ENCODE data around the gene CAPN15. TPM values are rescaled to one million over a fixed set of nuclear protein-coding genes. Genes with fewer than 3 reads are reported as not detected.

CAPN15 gene
- total and polyA plus RNA-seq, 9 of the 15 experiments (the other 6 are each of a cell fraction or from before 2014, with no cell fraction given): 0.62 to 111 (median 14.2) TPM

- TF ChIP-seq ZBTB40 (IDR thresholded peaks at IDR 0.05): peak; percentile 98
- no peak for TF ChIP-seq ZBTB40 (CRISPR knock-in tag; IDR thresholded peaks at IDR 0.05)
- 0 out of 2 replicates have a peak, but pooled peaks have one; percentile 4 for TF ChIP-seq ZBTB12 (CRISPR knock-in tag; IDR thresholded peaks at IDR 0.05)
- TF ChIP-seq, protein P1, sequence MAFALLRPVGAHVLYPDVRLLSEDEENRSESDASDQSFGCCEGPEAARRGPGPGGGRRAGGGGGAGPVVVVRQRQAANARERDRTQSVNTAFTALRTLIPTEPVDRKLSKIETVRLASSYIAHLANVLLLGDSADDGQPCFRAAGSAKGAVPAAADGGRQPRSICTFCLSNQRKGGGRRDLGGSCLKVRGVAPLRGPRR (CRISPR knock-in tag; IDR thresholded peaks at IDR 0.05): no peak
- TF ChIP-seq GABPB1 (CRISPR knock-in tag; IDR thresholded peaks at IDR 0.05): peak; percentile 95
- no peak for TF ChIP-seq CCAR2 (IDR thresholded peaks at IDR 0.05; ENCODE audit: low read depth, low read length)
- no peak for TF ChIP-seq BCOR (IDR thresholded peaks at IDR 0.05)
- TF ChIP-seq DMBX1 (CRISPR knock-in tag; IDR thresholded peaks at IDR 0.05; ENCODE audit: borderline replicate concordance): no peak
- no peak for TF ChIP-seq ZNF175 (CRISPR knock-in tag; IDR thresholded peaks at IDR 0.05; ENCODE audit: low read depth)
- TF ChIP-seq XRCC5 (IDR thresholded peaks at IDR 0.05; ENCODE audit: low read depth, low read length): no peak
- no peak for TF ChIP-seq NCOA4 (IDR thresholded peaks at IDR 0.05; ENCODE audit: partially characterized antibody)
- no peak for TF ChIP-seq MED1 (CRISPR knock-in tag; IDR thresholded peaks at IDR 0.05; ENCODE audit: borderline replicate concordance)
- TF ChIP-seq MYNN (IDR thresholded peaks at IDR 0.05): no peak
- no peak for TF ChIP-seq MYNN (CRISPR knock-in tag; IDR thresholded peaks at IDR 0.05)
- TF ChIP-seq, protein P2, sequence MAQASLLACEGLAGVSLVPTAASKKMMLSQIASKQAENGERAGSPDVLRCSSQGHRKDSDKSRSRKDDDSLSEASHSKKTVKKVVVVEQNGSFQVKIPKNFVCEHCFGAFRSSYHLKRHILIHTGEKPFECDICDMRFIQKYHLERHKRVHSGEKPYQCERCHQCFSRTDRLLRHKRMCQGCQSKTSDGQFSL (CRISPR knock-in tag; IDR thresholded peaks at IDR 0.05): no peak
- TF ChIP-seq, protein P2 (tag; IDR thresholded peaks at IDR 0.05): no peak
- TF ChIP-seq PRPF4 (IDR thresholded peaks at IDR 0.05; ENCODE audit: insufficient read depth, low read depth, low read length, poor library complexity, severe bottlenecking): peak; percentile 63
These were observed 61.6 kb downstream of the CAPN15 start (continued) for GRCh38 chr16:588889-589657.

Data from K562 (cell line).